DMS114 treated with DMSO at 0.1 percent for 48 hours (cell line): ENCODE data around the gene MCM9.
"Not testable (repeated sequence)": the region's sequence is repeated elsewhere in the genome, so short reads cannot be mapped to it uniquely, and the experiment has no call there.

Source experiments
- DNase-seq: peaks from one replicate; lab custom pipeline; 2025; ENCODE audit not compliant: unreplicated experiment; lab: John Stamatoyannopoulos, UW

Gene MCM9

DNA sequence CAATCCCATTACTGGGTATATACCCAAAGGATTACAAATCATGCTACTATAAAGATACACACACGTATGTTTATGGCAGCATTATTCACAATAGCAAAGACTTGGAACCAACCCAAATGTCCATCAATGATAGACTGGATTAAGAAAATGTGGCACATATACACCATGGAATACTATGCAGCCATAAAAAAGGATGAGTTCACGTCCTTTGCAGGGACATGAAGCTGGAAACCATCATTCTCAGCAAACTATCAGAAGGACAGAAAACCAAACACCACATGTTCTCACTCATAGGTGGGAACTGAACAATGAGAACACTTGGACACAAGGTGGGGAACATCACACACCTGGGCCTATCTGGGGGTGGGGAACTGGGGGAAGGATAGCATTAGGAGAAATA lies 66.1 kb downstream of the MCM9 start:
- DNase-seq = not testable (repeated sequence)

DNA sequence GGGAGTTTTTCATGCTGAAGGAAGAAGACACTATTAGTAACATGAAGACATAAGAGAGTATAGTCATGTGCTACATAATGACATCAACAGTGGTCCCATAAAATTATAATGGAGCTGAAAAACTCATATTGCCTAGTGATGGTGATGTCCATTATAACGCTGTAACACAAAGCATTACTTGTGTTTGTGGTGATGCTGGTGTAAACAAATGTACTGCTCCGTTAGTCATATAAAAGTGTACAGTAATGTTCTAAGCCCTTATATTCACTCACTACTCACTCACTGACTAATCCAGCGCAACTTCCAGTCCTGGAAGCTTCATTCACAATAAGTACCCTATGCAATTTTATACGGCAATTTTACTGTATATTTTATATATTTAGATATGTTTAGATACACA lies 67.8 kb downstream of the MCM9 start:
- DNase-seq = no peak

DNA sequence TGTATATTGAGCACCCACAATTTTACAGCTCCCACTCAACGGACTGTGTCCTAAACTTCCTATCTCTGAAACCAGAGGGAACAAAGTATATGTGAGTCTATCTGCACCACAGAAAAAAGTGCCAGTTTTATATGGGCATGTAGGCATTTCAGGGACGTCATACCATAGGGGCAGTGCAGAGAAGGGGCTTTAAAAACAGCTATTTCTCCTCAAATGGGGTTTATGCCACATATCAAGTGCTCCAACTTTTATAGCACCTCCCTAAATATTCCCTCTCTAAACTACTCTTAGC lies 69.9 kb downstream of the MCM9 start:
- no peak for DNase-seq

DNA sequence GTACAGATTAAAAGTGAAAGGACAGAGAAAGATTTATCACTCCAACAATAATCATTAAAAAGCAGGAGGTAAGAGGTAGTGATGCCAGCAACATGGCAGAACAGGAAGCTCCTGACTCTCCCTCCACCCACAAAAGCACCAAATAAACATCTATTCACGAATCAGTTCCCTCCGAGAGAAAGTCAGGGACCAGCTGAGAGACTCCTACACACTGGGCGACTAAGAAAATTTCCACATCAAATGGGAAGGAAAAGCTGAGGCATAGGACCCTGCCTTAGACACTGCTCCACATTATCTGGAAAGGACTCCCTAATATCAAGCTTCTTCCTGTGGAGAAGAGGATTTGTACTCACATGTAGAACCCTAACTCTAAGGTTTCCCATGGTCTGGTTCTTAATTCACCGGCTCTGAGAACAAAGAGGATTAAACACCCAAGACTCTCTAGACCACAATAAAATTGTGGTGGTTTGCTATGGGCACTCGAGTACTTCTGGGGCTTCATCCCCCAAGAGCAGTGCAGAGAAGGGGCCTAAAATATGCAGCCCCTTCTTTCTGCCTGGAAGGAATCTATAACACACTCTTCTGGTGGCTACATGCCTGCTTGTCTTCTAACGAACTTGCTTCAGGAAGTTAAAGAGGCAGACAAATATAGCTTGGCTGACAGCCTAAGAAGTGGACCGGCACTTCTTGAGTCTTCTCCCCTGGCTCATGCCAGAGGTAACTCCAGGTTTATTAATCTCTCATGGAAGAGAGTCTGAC lies 70.4 kb downstream of the MCM9 start:
- no peak for DNase-seq

DNA sequence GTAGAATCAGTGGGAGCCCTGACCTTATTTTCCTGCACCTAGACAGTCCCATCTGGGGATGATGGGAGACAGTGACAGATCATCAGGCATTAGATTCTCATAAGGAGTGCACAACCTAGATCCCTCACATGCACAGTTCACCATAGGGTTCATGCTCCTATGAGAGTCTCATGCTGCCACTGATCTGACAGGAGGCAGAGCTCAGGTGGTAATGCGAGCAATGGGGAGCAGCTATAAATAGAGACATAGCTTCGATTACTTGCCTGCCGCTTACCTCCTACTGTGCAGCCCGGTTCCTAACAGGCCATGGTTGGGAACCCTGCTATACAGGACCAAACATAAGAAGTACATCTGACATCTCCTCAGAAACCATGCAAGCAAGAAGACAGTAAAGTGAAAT lies 72.5 kb downstream of the MCM9 start:
- DNase-seq = no peak

DNA sequence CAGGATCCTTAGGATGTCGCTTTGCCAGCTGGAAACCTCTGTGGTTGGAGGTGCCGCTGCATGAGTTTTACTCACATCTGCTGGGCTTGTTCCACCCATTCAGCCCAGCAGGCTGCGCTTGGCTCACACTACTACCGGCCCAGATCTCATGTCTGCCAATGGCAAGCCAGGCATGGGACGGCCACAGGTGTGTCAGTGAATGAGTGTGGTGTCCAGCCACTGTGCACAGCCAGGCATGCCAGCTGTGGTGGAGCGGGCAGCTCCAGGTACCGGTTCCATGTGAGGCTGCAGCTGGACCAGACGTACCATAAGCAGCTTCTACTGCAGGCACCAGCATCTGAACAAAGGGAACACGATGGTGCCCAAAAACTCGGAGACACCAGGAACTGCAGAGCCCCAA lies 74.1 kb downstream of the MCM9 start:
- DNase-seq = no peak

DNA sequence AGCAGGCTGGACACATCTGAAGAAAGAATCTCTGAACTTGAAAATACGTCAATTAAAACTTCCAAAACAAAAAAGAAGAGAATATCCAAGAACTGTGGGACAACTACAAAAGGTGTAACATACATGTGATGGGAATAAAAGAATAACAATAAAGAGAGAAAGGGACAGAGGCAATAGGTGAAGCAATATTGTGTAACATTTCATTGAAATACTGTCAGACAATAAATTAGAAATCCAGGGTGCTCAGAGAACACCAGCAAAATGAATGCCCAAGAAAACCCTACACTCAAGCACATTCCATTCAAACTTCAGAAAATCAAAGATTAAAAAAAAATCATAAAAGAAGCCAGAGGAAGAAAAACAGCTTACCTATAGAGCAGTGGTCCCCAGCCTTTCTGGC lies 74.6 kb downstream of the MCM9 start:
- DNase-seq = no peak

DNA sequence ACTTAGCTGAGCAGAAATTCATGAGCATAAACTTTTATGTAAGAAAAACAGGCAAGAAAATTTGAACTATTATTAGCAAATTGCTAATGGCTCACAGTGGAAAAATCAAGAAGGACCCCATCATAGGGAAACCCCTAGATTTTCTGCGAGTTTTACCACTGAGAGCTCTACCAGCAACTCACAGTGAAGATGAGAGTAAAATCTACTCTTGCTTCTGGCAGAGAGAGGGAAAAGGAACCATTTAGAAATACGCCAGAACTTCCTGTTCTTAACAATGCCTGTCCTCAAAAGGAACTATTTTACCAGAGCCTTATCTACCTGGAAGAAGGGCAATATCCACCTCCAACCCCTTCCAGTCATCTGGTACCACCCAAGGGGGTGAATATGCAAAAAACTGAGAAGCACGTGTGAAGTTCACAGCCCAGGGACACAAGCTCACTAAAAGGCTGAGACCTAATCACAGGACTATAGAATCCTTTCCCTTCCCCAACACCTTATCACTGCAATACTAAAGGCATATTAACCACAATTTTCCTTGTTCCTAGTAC lies 75.4 kb downstream of the MCM9 start:
- no peak for DNase-seq

DNA sequence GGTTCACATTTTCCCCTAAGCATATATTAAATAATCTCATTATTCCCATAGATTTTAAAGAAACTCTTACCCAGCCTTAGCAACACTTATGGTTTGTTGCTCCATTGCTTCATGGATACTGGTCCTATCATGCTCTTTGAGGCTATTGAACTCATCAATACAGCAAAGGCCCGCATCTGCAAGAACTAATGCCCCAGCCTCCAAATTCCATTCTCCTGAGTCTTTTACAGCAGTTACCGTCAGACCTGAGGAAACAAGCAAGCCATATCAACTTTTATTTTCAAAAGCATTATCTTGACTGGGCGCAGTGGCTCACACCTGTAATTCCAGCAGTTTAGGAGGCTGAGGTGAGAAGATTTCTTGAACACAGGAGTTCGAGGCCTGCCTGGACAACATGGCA lies 78.7 kb downstream of the MCM9 start:
- no peak for DNase-seq

DNA sequence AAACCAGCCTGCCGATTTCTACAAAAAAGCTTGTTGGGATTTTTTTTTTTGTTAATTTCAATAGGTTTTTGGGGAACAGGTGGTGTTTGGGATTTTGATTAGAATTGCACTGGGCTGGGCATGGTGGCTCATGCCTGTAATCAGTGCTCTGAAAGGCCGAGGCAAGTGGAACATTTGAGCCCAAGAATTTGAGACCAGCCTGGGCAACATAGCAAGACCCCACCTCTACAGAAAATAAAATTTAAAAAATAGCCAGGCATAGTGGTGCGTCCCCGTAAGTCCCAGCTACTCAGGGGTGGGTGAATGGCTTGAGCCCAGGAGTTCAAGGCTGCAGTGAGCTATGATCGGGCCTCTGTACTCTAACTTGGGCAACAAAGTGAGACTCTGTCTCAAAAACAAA lies 81.6 kb downstream of the MCM9 start:
- no peak for DNase-seq

DNA sequence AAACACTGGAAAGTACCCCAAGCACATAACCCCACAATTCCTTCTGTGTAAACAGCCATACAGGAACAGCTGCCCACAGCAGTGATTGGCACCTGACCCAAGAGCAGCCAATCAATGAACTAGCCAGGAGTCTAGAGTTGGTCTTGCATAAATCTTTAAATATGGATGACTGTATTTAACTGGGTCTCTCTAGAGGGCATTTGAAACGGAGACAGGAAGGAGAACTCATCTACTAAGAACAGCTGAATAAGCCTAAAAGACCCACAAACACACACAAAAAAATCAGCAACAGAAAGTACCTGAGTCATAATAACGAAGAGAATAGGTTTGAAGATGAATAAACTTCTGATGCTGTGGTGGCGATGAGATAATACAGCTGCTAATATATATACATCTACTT lies 90.0 kb downstream of the MCM9 start:
- no peak for DNase-seq

DNA sequence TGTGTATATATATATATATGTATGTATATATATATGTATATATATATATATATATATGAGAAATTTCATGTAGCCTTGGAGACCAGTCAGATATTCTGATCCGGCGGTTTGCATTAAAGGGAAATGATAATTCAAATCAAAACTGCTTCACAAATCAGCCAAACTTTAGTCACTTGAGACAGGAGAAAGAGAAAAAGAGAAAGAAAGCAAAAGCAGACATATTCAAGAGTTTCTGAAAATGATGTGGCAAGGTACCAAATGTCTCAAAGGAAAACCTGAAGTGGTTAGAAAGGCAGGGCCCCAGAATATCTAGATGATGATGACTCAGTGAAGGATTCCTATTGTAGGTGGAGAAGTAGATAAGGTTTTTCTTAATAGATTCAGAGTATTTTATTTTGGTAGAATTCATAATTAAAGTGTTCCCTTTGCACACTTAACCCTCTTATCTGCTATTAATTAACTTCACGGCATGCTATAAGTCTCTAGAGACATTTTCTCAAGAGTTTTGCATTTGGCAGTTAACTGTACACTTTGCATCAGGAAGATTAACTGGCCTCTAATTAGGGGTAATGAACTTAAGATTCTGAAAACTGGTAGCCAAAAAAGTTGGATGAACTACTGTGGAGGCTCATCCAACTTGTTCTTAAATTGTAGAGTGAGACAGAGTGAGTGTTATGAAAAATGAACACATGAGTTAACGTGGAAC lies 91.1 kb downstream of the MCM9 start:
- DNase-seq = no peak

DNA sequence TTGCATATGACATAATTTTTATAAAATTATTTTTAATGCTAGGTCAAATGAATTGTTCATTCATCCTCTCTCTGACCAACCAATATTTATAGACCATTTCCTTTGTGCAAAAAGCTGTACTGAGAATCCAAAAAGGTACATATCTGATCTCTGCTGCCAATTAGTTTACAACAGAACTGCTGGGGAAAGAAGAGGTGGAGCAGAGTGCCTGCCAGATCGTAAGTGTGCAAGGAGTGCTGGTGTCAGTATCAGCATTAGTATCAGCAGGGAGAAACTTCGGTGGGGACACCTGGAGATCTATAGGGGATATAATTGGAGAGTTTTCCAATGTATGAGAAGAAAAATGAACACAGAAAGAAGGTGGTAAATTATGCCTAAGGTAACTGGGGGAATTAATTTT lies 104.3 kb downstream of the MCM9 start:
- no peak for DNase-seq

DNA sequence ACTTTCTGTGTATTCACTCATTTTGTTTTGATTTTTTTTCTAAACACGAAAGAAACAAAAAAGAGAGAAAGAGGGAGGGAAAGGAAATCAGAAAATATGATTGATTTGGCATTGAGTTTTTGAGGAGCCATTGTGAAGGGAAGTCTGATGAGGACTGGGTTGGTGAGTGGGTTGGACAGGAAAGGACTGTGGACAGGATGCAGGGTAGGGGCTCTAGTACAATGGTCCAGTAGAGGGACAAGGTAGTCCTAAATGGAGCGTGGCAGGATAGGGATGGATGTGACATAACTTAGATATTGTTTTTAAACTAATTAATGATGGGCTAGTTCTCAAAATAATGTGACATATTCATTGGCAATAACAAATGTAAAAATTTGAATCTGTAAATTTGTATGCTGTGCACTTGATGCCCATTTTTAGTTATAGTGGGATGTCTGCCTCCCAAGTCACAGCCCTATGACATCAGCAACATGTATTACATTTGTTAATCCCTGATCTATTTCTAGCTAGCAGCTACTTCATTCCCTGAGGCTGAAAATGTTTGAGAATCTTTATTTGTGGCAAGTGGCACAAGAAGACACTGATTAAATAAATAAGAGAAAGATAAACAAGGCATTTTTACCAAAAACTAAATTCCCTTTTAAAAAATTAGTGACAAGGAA lies 105.0 kb downstream of the MCM9 start:
- no peak for DNase-seq

DNA sequence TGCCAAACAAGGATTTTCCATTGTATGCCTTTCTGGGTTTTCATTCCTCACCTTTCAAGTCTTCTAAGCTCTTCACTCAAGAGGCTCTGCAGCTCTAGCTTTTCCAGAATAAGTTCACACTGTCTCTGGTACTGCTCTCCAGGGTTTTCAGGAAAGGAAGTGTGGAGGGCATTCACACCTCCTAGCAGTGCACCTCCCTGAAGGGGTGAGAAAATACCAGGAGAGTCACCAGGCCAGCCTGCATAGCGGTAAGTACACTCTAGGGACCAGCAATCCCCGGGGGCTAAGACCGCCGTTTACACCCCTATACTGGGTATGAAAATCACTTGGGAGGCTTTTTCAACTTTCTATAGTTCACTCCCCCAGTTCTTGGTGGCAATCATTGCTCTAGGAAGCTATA lies 108.9 kb downstream of the MCM9 start:
- DNase-seq = no peak

DNA sequence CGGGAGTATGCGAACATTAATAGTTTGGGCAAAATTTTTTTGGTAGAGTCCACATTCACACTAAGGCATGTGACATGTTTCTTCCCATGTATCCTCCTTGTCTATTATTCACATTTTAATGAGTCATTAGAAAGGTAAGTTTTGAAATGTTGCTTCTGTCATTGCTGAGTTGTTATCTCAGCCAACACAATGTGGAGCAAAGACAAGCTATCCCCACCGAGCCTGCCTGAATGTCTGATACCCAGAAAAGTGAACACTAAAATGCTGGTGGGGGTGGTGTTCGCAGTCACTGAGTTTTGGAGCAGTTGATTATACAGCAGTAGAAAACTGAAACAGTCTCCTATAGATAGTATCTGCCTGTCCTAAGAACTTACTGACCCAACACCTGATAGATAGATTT lies 109.3 kb downstream of the MCM9 start:
- DNase-seq = no peak

DNA sequence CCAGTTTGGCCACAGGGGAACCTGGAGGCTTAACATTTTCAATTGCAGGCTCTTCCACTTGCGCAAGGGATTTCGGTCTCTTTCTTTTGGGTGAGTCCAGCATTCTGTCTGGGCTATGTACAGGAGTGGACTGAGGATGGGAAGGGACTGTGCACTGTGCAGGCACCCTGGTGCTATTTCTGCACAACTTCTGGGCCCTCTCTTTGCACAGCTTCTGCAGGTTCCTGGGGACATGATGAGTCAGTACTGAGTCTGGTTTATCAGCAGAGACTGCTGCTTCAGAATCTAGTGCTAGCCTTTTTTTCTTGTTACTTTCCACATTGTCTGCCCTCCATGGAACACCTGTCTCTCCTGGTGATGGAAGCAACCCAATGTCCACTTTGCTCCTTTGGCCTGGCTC lies 119.5 kb downstream of the MCM9 start:
- DNase-seq = no peak

DNA sequence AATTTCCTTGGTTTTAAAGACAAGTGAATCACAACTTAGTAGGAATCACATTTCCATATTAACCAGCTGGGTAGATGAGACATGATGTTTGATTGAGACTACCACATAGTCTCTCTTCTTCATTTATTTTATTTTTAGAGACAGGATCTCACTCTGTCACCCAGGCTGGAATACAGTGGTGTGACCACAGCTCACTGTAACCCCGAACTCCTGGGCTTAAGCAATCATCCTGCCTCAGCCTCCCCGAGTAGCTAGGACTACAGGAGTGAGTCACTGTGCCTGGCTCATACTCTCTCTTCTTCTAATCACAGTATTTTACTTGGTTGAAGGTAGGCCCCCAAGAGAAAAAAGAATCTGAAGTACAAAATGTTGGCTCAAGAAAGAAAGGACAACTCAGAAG lies 121.2 kb downstream of the MCM9 start:
- no peak for DNase-seq

DNA sequence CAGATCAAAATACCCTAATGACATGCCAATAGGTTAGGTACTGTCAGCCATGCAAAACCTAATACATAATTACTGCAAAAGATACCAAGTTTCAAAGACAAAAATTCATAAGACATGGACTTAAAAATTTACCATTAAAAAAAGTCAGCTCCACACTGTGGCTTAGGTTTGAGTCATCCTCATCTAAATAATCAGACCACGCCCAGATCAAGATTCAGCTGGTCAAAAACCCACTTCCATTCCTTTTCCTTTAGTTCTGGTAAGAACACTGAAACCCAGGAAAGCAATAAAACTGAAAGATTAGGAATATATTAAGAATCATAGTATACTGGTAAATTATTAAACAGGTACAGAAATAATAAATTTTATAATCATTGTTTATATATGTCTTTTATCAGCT lies 122.0 kb downstream of the MCM9 start:
- DNase-seq = no peak

DNA sequence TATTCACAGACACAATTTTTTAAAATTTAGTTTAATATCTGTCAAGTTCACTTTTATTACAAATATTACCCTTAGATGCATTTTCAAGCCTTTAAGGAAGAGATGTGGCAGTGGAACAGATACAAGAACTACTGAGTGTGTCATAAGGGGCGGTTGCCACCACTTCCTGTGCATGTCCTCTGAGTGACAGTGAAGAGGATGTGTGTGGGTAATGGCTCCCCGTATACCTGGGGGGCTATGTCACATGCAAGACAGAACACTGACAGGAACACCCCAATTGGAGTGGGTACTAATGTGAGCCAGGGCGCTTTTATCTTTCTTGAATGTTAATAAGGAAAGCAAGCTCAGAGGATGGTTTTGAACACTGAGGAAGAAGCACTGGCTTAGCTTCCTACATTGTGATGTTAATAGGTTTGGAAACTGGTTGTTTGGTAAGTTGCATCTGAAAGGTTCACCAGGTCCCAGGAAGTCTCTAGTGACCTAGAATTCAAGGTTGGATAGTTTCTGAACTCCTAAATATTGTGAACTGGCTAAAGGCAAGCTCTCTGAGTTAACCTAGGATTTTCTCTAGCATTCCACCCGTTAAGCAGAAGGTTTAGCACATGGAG lies 124.4 kb downstream of the MCM9 start:
- DNase-seq = no peak

DNA sequence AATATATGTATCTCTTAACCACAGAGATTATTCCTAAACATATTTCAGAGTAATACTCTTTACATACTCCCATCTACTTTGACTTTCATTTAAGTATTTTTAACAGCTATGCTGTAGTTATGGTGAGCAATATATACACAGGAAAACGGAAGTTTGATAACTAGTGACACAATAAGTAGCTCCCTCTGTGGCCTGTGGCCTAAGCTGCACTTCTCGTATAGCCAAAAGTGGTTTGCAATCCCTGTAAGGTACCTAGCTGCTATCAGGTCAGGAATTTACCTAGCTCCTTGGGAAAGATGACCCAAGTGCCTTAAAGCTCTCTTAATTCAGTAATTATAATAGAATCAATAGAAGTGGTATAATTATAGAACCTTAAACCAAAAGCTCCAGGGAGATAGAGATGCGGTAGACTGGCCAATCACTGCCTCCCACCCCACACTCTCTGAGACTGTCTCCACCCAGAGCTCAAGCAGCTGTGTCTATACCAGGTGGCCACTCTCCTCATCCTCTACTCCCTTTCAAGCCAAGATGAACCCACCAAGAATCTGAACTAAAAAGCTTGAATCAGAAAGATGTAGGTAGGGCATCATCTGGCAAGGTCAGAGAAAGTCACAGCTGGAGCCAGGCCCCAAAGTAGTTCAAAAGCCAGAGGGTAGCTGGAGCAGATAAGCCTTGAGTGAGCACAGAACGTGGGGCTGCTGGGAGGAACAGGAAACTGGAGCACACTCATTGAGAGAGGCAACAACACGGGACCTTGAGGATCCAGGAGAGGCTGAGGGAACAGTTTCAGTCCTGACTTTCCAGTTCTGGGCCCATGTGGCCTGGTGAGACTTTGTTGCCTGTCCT lies 125.9 kb downstream of the MCM9 start:
- DNase-seq = no peak
